Esophagus squamous epithelium (tissue), 5 donors: ENCODE data around the gene NID1. TPM values are rescaled to one million over a fixed set of nuclear protein-coding genes. Genes with fewer than 3 reads are reported as not detected.

Source experiments
- DNase-seq: peaks from one replicate; lab custom pipeline; 2025; lab: John Stamatoyannopoulos, UW
- H3K27ac ChIP-seq, 4 donors: fragments of 200-600 bp; sonication (generic); one replicate each; pipeline ENCODE4 v1.5.1; 2016 to 2019; ENCODE audit warnings: mild to moderate bottlenecking in 1 of 4
- H3K27me3 ChIP-seq, 4 donors: fragments of 200-600 bp; sonication (generic); 1 replicate in 3 of 4; 2 replicates in 1 of 4; pipeline versions ENCODE4 v1.5.1 to v1.6.0; 2017 to 2021; ENCODE audit warnings: antibody characterized with exemption in 1 of 4
- H3K36me3 ChIP-seq, 3 donors: fragments of 200-600 bp; sonication (generic); one replicate each; pipeline ENCODE4 v1.5.1; 2016 to 2019
- H3K4me1 ChIP-seq, 3 donors: fragments of 200-600 bp; sonication (generic); one replicate each; pipeline ENCODE4 v1.5.1; 2017 to 2019
- H3K4me3 ChIP-seq, 4 donors: fragments of 200-600 bp; sonication (generic); 1 replicate in 3 of 4; 2 replicates in 1 of 4; pipeline ENCODE4 v1.5.1; 2016 to 2019; ENCODE audit warnings: mild to moderate bottlenecking in 2 of 4, moderate library complexity in 1 of 4
- H3K9me3 ChIP-seq, 3 donors: fragments of 200-600 bp; sonication (generic); one replicate each; pipeline ENCODE4 v1.5.1; 2016 to 2019
- POLR2A ChIP-seq, 4 donors: fragments of 450-650 bp; IDR thresholded peaks; one replicate each; pipeline ENCODE4 v1.6.1; 2017; ENCODE audit warnings: antibody characterized with exemption in 4 of 4, mild to moderate bottlenecking in 4 of 4, moderate library complexity in 3 of 4
- WGBS, 2 donors: methylation state at CpG; one replicate each; pipeline ENCODE4 v1.1.5; 2018; 5-methylcytosine and 5-hydroxymethylcytosine counted together
- intact Hi-C: fragments of 100-400 bp; cut with DNase I; formaldehyde crosslinking; loops from one replicate; pipeline ENCODE4 v1.15.0; 2022
- total RNA-seq, 4 donors: library from RNA; depleted of rRNA; stranded (reverse); fragments of >200 nt; gene quantifications; one replicate each; pipeline ENCODE4 v1.1.0, GENCODE V29; 2016
- TF ChIP-seq, protein P1 (sequence below), 6 experiments: fragments of 450-650 bp in 4 of 6; fragments of 200-600 bp in 2 of 6; sonication (generic) in 2 of 6; IDR thresholded peaks; one replicate each; pipeline ENCODE4 v1.5.1; 2016 to 2019; ENCODE audit warnings: antibody characterized with exemption in 6 of 6, mild to moderate bottlenecking in 4 of 6, moderate library complexity in 4 of 6
- donor health status: DM: yes; HTN: yes; CAD: no.

Gene NID1
- total RNA-seq, 4 donors from 2014 or later, result 3.6 to 120 (median 28.5) TPM

DNA sequence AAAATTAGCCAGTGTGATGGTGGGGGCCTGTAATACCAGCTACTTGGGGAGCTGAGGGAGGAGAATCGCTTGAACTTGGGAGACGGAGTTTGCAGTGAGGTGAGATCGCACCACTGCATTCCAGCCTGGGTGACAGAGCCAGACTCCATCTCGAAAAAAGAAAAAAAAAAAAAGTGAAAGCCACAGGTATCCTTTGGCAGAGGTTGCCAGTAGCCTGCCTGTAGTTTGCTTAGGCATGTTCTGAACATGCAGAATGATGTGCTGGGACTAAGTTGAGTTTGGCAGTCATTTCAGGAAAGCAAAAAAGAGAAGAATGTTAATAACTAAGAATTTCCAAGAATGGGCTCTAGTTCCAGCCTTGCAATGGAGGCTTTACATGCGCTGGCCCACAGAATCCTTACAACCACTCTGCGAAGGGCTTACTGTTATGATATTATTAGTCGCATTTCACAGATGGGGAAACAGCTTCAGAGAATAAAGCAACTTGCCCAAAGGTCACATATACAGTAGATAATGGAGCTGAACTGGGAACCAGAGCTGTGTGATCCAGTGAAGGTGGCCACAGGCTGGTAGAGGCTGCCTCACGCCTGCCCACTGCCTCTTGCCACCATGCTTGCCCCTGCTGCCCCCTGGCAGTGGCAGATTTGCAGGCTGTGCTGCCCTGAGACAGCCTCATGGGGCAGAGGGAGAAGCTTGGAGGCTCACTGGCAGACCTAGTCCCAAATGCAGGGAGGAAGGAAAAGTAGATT is 131.7 kb downstream of the NID1 start:
- Histone ChIP-seq H3K4me3 (no peak overlapping the region), H3K4me1 (peaks cover 28 to 83% (median 33%) of the 10 kb centered on the region in 3 donors), H3K27ac (peak overlapping the region; percentile 67 to 76 (median 70)), H3K36me3 (no peaks in the 10 kb centered on the region), H3K27me3 (no peaks in the 10 kb centered on the region), H3K9me3 (no peaks in the 10 kb centered on the region)
- no peak for DNase-seq
- no peak for TF ChIP-seq POLR2A (IDR thresholded peaks at IDR 0.05)
- TF ChIP-seq, protein P1, sequence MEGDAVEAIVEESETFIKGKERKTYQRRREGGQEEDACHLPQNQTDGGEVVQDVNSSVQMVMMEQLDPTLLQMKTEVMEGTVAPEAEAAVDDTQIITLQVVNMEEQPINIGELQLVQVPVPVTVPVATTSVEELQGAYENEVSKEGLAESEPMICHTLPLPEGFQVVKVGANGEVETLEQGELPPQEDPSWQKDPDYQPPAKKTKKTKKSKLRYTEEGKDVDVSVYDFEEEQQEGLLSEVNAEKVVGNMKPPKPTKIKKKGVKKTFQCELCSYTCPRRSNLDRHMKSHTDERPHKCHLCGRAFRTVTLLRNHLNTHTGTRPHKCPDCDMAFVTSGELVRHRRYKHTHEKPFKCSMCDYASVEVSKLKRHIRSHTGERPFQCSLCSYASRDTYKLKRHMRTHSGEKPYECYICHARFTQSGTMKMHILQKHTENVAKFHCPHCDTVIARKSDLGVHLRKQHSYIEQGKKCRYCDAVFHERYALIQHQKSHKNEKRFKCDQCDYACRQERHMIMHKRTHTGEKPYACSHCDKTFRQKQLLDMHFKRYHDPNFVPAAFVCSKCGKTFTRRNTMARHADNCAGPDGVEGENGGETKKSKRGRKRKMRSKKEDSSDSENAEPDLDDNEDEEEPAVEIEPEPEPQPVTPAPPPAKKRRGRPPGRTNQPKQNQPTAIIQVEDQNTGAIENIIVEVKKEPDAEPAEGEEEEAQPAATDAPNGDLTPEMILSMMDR (IDR thresholded peaks at IDR 0.05), result peak in 1 of 6 experiments; percentile 10
- intact Hi-C loops, result no loop called here
- 43 to 67% methylated on average over 8 of the region's 8 CpGs for WGBS, 2 donors

DNA sequence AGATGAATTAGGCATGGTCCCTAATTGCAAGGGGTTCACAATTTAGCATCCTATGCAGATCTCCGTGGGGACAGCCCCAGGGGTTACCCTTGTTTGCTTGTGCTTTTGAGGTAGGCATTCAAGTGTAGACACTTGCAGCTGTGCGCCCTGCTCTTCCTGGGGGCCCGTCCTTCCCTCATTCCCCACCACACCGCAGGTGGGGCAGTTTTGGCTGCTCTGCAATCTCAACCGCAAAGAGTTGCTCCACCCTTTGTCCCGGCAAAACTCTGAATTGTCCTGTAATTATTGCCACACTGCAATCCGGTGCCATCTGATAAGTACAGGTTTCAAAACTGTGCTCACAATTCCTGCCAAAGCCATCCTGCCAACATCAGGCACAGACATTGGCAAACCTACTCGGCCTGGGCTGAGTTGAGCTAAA is 132.8 kb downstream of the NID1 start:
- Histone ChIP-seq H3K4me1 (peaks cover 28 to 76% (median 33%) of the 10 kb centered on the region in 3 donors), H3K36me3 (no peaks in the 10 kb centered on the region), H3K27me3 (no peaks in the 10 kb centered on the region), H3K4me3 (no peak overlapping the region), H3K9me3 (no peaks in the 10 kb centered on the region), H3K27ac (peak overlapping the region in 3 of 4 donors; percentile 67 to 72 (median 69))
- TF ChIP-seq, protein P1 (IDR thresholded peaks at IDR 0.05), result no peak
- TF ChIP-seq POLR2A (IDR thresholded peaks at IDR 0.05), result no peak
- WGBS, 2 donors, result 21 to 46% methylated on average over 8 of the region's 8 CpGs
- intact Hi-C loops, result no loop called here
- DNase-seq, result no peak

DNA sequence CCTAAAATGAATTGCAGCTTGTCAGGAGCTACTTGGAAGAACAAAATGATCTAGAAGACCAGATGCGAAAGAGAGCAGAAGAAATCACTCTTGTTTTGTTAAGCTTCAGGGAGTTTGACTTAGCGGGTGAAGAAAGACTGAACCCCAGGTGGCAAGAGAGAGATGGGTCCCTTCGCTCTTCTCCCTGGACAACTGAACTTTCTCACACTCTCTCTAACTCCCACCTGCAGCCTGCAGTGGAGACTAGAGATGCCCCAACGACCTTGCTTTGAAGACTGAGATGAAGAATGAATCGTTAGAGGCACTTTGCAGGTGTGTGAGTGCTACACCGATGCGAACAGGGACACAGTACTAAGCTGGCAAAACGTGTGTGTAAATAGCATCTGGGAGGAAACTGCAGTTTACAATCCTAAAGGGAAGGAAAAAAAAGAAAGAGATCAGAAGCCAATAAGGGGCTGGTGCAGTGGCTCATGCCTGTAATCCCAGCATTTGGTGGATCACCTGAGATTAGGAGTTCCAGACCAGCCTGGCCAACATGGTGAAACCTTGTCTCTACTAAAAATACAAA is 133.6 kb downstream of the NID1 start:
- Histone ChIP-seq H3K36me3 (no peaks in the 10 kb centered on the region), H3K27ac (peak overlapping the region in 2 of 4 donors; percentile 50 to 67), H3K4me1 (peaks cover 28 to 72% (median 33%) of the 10 kb centered on the region in 3 donors), H3K27me3 (no peaks in the 10 kb centered on the region), H3K9me3 (no peaks in the 10 kb centered on the region), H3K4me3 (no peak overlapping the region)
- WGBS, 2 donors, result 66 to 77% methylated on average over 7 to 8 of the region's 8 CpGs
- no peak for DNase-seq
- TF ChIP-seq POLR2A (IDR thresholded peaks at IDR 0.05), result no peak
- TF ChIP-seq, protein P1 (IDR thresholded peaks at IDR 0.05), result no peak
- intact Hi-C loops, result no loop called here

DNA sequence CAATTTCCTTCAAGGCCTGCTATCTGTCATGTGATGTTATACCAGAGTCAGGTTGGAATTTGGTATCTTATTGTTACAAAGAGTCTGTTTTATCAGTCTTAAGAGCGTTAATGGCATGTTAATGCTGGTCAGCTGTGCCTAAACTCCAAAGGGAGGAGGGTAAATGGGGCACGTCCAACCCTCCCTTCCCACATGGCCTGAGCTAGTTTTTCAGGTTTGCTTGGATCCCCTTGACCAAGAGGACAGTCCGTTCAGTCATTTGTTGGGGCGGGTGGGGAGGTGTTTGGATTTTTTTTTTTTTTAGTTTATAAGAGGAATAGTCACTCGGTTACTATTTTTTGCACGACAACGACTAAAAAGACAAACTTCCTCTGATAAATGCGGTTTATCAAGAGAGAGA is 134.3 kb downstream of the NID1 start:
- Histone ChIP-seq H3K4me1 (peaks cover 24 to 65% (median 30%) of the 10 kb centered on the region in 3 donors), H3K27ac (peak overlapping the region in 2 of 4 donors; percentile 50 to 67), H3K4me3 (no peak overlapping the region), H3K36me3 (no peaks in the 10 kb centered on the region), H3K9me3 (no peaks in the 10 kb centered on the region), H3K27me3 (no peaks in the 10 kb centered on the region)
- WGBS, 2 donors, result 26 to 63% methylated on average over 8 of the region's 8 CpGs
- no peak for TF ChIP-seq POLR2A (IDR thresholded peaks at IDR 0.05)
- TF ChIP-seq, protein P1 (IDR thresholded peaks at IDR 0.05), result no peak
- no peak for DNase-seq
- intact Hi-C loops, result no loop called here

DNA sequence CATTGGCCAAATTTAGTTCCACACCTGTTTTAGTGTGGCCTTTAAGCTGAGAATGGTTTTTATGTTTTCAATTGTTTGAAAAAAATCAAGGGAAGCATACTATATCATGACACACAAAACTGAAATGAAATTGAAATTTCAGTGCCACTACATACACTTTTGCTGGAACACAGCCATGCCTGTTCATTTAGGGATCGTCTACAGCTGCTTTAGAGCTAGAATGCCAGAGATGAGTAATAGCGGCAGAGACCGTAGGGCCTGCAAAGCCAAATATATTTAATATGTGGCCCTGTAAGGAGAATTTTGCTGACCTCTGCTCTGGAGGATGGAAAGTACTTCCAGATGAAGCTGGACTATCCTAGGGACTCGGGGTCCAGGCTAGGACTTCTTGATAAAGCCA is 135.7 kb downstream of the NID1 start:
- WGBS, 2 donors, result 46 to 57% methylated on average over 4 of the region's 4 CpGs

More for the DNA sequence above, 135.7 kb downstream of the NID1 start:
- intact Hi-C loops, result no loop called here
- Histone ChIP-seq H3K27ac (peak overlapping the region in 1 of 4 donors; percentile 5), H3K4me3 (no peak overlapping the region), H3K4me1 (peaks cover 20 to 58% (median 28%) of the 10 kb centered on the region in 3 donors), H3K27me3 (no peaks in the 10 kb centered on the region), H3K9me3 (no peaks in the 10 kb centered on the region), H3K36me3 (no peaks in the 10 kb centered on the region)
- TF ChIP-seq, protein P1 (IDR thresholded peaks at IDR 0.05), result no peak
- no peak for TF ChIP-seq POLR2A (IDR thresholded peaks at IDR 0.05)
- no peak for DNase-seq
